NCI-H2081 treated with DMSO at 0.1 percent for 48 hours (cell line): ENCODE data around the gene PTAFR.

Source experiments
- DNase-seq: peaks from one replicate; lab custom pipeline; 2025; lab: John Stamatoyannopoulos, UW

The PTAFR gene, protein sequence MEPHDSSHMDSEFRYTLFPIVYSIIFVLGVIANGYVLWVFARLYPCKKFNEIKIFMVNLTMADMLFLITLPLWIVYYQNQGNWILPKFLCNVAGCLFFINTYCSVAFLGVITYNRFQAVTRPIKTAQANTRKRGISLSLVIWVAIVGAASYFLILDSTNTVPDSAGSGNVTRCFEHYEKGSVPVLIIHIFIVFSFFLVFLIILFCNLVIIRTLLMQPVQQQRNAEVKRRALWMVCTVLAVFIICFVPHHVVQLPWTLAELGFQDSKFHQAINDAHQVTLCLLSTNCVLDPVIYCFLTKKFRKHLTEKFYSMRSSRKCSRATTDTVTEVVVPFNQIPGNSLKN

DNA sequence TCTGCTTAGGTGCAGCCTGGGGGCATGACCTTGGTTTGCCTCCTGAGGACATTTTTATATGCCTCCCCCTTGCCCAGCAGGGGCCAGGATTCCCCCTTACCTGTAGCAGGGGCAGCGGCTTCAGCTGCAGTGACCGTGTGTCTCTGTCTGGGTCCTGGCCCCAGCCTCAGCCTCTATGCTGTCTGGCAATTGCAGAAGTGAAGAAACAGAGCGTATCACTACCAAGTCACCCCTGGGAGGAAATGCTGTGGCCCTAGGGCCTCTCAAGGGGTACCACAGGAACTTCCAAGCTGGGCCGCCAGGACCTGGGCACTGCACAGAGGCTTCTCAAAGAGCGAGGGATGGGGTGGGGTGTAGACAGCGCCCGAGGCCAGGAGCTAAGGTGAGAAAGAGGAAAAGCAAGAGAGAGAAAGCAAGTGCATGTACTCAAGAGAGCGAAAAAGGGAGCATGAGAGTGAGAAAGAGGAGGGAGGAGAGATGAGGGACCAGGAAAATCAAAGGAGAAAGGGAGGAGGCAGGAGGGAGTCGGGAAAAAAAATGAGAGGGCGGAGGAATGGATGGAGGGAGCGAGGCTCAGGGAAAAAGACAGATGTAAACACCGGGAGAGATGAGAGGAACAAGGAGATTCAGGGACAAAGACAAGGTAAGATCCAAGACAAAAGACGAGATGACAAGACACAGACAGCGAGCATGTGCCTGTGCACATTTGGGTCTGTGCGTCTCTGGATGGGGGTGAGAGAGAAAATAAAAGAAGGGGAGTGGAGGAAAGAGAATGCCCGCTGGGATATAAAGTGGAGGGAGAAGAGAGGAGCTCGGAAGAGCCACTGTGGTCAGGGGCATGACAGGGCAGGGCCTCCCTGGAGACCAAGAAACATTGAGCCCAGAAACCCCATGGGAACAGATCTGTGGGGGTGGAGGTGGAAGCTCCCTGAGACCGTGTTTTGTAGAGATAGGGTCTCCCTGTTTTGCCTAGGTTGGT lies at the start of gene PTAFR:
Gene PTAFR (minus strand): TSS at position 199 of the 979 bp plus-strand sequence. CDS start 25,669 bp downstream, outside the sequence.
- no peak for DNase-seq

DNA sequence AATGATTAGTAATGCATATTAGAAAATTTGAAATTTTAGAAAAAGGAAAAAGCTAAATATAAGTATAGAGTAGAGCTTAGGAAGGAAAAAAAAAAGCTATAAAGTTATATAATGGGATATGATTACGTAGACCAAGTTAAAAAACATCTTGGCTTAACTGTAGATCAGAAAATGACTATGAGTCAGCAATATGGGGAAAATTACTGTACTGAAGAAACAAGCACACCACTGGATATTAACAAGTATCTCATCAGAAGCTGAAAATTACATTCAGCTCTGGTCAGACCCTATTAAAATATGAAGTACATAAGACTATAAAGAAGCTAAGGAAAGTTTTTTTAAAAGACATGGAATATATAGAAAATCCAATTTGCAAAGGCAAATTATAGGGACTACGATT lies 36.8 kb upstream of the PTAFR start:
- no peak for DNase-seq

DNA sequence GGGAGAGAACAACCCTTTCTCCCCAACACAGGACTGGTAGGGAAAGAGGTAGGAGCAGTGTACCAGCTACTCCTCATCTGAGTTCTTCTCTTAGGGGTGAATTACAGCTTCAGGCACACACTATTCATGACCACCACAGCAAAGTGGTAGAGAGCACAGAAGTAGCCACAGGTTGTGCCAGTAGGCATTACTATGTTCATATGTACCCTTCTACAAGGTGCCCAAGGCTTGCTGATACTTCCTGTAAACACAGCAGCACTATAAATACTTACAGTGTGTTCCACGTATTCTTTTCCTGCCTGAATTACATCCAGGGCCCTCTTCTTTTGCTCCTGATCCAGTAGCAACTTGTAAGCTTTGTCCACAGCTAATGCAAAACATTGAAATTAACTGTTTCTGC lies 33.2 kb upstream of the PTAFR start:
- no peak for DNase-seq

DNA sequence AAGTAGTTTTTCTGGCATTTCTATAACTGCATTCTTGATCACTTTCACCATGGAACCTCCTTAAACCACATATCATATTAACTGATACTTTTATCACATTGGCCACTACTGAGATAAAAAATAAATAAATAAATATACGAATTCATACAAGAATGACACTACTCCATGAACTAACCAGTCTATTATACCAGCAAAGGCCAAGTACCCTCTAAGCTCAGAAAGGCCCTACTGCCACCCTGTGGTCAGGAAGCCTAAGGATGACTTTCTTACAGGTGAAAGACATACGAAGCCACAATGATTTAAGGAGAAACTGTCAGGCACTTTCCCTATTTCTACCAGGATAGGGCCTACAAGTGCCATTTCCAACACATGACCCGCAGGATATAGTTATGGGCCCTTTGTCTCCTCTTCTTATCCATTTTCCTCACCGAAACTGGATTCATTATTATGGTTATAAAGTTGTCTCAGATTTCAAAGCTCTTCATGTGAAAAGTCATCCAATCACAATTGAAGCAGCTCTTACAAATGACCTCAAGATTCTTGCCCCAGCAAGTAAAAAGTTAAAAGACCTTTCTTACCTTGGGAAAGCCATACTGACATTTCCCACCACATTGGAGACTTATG lies 32.4 kb upstream of the PTAFR start:
- no peak for DNase-seq

DNA sequence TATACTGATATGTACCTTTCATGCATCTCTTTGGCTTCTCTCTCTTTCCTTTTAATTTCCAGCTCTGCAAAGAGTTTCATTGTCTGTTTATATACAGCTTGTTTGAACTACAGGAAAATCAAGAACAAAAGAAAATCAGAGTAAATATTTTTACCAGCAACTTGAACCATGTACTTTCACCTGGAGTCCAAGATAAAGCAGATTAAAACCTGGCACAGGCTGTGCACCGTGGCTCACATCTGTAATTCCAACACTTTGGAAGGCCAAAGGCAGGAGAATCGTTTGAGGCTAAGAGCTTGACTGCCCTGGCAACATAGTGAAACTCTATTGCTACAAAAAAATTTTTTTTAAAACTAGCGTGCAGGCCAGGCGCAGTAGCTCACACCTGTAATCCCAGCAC lies 28.8 kb upstream of the PTAFR start:
- no peak for DNase-seq

DNA sequence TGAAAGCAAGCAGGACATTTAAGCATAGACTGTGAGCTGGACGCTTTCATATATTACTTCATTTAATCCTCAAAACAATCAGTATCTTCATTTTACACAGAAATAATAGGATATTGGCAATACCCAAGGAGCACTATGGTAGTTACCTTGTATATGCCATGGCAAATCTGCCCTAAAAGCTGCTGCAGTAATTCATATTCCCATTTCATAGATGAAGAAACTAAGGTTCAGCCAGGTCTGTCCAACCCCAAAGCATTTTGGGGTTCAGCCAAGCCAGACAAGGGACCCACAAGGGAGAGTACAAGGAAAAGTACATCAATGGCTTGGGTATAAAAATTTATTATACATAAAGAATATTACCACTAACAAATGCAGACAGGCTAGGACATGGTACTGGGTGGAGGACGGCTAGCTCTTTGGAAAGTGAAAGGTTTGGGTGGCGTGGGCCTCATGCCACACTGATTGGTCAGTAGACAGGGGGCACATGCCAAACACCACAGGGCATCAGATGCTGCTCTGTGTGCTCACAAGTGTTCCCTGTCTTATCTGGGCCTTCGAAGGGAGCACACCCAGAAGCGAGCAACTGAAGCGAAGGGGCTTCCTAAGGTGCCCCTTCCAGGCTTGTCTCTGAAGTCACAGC lies 23.9 kb upstream of the PTAFR start:
- no peak for DNase-seq

DNA sequence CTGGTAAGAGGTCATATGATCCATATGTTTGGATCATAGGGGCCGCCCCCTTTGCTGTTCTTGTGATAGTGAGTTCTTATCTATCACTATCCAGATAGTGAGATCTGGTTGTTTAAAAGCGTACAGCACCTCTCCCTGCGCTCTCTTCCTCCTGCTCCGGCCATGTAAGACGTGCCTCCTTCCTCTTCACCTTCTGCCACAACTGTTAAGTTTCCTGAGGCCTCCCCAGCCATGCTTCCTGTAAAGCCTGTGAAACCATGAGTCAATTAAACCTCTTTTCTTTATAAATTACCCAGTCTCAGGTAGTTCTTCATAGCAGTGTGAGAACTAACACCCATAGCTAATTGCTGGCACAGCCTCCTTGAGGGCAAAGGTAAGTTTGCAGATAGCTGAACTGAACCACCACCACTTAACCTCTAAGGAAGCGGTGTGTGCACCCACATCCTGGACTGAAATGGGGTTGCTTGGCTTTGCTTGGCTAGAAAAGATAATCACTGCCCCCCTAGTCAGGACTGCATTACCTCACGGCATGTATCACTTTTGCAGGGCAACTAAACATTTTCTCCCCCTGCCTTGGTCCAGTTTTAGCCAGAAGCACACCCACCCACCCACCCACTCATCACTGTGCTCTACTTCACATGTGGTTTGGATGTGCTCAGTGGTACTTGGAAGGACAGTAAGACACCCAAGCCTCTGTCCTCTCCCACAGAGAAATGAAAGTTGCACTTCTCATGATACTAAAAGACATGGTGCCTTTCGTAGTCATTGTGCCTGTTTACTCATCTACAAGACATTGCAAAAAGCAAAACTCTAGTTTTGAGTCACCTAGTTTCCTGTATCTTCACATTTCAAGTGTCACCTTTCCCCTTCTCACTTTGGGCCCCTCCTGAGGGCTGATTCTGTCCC lies 23.1 kb upstream of the PTAFR start:
- DNase-seq = no peak

DNA sequence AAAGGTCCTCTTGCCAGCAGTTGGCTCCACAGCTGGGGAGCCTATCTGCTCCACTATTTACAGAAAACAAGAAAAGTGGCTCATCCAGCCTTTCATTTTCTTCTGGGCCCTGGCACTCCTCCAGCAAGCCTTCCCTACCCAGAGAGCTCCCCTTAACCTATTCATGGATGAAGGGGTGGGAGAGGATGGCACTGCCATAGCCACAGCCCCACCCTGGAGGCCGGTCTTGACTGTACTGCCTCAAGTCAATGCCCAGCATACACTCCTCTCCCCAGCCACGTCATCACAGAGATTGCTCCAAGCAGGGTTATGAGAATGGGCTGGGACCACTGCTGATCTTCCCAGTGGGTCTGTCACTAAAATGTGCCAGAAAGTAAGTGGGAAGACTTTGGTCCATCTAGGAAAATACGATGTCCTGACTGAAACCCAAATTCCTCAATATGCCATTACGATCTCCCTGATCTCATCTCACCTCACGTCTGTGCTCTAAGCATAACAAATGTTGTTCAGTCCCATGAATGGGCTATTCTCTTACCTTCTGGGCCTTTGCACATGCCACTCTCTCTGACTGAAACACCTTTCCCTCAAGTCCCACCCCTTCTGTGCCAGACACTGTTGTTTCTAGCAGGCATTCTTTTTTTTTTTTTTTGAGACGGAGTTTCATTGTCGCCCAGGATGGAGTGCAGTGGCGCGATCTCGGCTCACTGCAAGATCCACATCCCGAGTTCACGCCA lies 21.4 kb upstream of the PTAFR start:
- DNase-seq = no peak

DNA sequence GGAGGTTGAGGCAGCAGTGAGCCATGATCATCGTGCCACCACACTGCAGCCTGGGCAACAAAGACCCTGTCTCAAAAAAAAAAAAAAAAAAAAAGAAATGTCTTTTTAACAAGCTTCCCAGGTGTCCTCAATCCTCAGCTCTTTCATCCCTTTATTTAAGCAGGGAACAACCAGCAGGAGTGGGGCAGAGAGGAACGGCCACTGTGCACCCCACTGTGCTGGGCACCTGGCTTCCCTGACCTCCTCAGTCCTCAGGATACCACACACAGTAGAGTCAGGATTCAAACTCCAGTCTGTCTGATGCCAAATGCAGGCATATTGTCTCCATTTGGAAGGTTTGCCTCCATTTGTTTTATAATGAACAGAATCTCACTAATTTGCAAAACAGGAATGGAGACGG lies 19.8 kb upstream of the PTAFR start:
- no peak for DNase-seq

DNA sequence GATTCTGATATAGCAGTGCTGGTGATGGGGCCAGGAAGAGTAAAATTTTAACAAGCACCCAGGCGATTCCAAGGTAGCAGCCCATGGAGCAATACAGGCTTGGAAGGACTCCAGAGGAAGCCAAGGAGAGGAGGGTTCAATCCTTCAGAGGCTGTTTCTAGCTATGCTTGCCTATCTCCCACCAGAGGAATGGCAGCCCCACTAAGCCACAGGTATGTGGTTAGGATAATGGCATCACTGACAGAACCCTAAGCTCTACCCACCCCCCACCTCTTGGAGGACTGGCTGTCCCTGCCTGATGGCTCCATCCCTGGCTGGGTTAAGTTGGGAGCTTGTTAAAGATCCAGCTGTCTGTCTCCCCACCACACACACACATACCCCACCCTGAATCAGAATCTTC lies 19.3 kb upstream of the PTAFR start:
- DNase-seq = no peak

DNA sequence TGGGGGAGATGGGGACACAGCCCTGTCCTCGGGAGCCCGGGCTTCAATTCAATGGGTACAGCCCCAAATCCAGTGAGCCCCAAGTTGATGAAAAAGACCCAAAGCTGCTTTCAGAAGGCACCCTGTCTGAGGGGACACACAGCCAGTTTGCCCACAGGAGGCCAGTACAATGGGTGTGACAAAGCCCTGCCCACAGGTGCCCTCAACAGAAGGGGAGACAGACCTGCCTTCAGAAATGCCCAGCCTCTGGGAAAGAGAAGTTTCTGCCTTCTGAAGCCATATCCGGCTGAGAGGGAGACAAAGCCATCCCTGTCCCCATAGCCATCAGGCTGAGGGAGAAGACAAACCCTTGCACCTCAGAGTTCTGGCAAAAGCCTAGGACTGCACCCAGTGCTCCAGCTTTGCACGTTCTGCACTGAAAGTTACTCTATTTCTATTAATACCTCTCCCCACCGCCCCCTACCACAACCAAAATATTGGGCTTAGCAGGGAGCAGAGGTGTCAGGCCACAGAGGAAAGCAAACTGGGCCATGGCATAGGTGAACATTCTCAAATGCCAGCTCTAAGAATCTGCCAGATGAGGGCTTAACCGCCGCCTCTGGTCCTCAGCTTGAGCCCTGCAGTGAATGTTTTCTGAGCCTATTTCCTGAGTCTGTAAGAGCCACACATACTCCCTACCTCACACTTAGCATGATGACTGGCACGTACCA lies 18.0 kb upstream of the PTAFR start:
- no peak for DNase-seq

DNA sequence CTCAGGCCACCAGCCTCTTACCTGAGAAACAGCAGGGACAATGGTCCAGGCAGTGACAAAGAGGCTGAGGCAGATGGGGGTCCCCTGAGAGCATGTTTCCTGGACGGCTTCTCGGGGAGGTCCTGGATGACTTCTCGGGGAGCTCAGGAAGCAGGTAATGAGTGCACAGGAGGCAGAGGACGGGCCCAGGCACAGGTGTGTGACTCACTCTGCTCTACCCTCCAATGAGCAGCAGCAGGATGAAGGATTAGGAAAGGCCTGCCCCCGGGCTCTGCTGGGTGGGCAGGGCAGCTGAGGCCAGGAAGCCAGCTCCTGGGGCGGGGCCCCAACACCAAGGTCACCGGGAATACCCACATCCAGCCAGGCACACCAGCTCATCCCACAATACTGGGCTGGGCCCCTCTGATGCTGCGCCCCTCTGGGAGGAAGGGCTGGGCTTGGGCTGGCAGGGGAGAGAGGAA lies 17.2 kb upstream of the PTAFR start:
- no peak for DNase-seq

DNA sequence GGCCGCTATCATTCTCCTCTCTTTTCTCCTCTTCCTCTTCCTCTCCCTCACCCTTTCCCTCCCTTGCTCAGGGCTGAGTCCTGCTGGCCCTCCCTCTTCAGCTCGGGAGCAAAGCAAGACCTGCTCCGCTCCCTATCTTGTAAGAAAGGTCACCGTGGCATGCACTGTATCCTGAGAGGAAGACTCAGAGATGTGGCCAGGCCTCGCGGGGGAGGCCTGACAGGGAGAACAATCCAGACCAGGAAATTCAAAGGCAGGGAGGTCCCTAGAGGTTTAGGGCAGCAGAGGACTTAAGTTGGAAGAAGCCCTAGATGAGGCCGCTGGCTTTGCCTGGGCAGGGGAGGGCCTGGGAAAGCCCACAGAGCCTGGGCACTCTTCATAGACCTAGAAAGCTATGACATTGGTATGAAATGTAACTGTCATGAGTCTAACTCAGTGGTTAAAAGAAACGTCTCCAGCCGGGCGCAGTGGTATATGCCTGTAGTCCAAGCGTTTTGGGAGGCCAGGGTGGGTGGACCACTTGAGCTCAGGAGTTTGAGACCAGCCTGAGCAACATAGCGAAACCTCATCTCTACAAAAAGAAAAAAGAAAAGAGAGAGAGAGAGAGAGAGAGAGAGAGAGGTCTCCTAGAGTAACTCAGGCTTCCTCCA lies 14.6 kb upstream of the PTAFR start:
- no peak for DNase-seq

DNA sequence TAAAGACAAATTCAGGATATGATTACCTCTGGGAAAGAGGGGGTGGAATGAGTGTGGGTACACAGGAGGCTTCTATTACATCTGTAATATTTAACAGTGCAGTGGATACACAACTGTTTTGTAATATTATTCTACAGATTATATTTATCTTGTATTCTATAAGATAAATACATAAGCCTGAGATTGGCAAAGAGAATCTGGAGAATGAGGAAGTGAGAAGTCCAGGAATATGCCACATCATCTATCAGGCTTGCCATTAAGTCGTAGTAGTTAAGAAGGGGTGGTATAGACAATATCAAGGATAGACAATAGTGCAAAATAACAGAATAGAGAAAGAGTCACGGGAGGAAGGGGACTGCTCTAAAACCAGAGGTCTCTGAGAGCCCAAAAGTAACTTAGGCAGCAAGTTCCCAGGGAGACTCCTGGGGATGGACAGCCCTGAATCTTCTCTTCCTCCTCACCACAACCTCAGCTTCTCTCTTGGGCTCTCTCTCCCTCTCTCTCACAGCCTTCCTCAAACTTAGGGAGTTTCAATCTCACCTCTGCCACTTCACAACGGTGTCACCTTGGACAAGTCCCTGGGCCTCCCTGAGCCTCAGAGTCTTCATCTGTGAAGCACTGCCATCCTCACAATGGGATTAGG lies 14.0 kb upstream of the PTAFR start:
- DNase-seq = no peak

DNA sequence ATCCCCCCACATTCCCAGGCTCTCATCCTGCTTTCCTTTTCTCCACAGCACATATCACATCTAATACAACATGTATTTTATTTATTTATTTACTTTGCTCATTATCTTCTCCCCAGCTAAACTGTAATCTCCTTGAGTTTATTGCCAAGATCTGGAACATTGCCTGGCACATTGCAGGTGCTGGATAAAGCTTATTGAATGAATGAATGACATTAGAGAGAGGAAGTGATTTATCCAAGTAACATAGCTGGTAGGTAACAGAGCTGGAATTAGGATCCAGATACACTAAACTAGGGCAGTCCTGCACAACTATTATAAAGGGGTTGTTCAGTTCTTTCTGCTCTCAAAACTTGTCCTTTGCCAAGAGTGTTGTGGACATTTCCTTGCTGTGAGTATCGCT lies 8.6 kb upstream of the PTAFR start:
- DNase-seq = no peak

DNA sequence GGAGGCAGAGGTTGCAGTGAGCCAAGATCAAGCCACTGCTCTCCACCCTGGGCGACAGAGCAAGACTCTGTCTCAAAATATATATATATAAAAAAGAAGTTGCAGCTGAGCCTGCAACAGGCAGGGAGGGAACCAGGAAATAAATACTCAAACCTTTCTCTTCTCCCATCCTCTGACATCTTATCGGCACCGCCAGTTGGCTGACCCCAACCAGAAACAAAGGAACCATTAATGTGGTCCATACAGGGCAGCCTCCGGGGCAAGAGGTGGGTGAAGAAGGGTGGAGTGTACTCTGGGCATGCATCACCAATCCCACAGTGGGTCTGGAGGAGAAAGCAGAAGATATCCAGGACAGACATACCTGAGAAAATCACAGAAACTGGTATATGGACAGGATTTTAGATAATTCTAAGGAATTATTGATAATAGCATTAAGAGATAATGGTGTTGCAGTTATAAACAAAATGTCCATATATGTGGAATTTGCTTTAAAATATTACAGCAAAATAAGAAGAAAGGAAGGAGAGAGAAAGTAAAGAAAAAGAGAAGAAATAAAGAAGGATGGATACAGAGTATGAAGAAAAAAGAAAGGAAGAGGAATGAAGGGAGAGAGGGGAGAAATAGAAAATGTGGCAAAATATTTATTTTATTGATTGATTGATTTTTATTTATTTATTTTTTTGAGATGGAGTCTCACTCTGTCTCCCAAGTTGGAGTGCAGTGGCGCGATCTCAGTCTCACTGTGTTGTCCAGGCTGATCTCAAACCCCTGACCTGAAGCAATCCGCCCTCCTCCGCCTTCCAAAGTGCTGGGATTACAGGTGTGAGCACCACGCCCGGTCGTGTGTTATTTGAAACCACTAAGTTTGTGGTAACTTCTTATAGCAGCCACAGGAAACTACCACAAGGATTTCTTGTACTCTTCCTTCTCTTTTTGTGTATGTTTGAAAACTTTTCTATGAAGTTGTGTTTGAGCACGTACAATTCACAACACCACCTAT lies 4.1 kb upstream of the PTAFR start:
- DNase-seq = no peak
